A549 (cell line): ENCODE measurements around the gene SERPINA6. TPM values are rescaled to one million over a fixed set of nuclear protein-coding genes. Genes with fewer than 3 reads are reported as not detected.

ENCODE experiments used
- ATAC-seq, 2 experiments: fragments of 200-7000 bp in 1 of 2; fragments of >200 bp in 1 of 2; cut with Nextera tagmentation in 1 of 2; cut with Tn5 transposase in 1 of 2; 3 replicates each; pipeline versions ENCODE4 v1.8.0 to v1.9.1; 2018 to 2020; ENCODE audit warnings: mild to moderate bottlenecking in 1 of 2, moderate library complexity in 1 of 2
- CTCF ChIA-PET: fragments of 300-600 bp; sonication (Branson Sonifier 250); formaldehyde crosslinking; extraction: SDS; loops from one replicate; lab custom pipeline; 2021; ENCODE audit warnings: antibody characterized with exemption, inconsistent platforms; lab: Yijun Ruan, JAX
- POLR2A ChIA-PET: fragments of 350-600 bp; formaldehyde crosslinking; extraction: SDS; loops from one replicate; lab custom pipeline; 2021; ENCODE audit warnings: antibody characterized with exemption, inconsistent platforms; lab: Yijun Ruan, JAX
- DNase-seq, 2 experiments: peaks; one replicate each; pipeline versions ENCODE4 v3.0.0 to v3.0.0-alpha.2; 2011 to 2016; ENCODE audit warnings: low read depth in 1 of 2, low spot score in 1 of 2
- FAIRE-seq: peaks from 2 replicates; lab custom pipeline; 2011; peaks lifted over from hg19 to GRCh38; lab: Jason Lieb, UNC
- H3K27ac ChIP-seq, 2 experiments: fragments of >200 bp; sonication (Bioruptor Twin); formaldehyde crosslinking; 3 replicates each; pipeline ENCODE4 v1.5.1; 2016 to 2017
- H3K4me1 ChIP-seq: fragments of >200 bp; sonication (Bioruptor Twin); formaldehyde crosslinking; 3 replicates; pipeline ENCODE4 v1.6.1; 2016
- H3K4me2 ChIP-seq: fragments of >200 bp; sonication (Bioruptor Twin); formaldehyde crosslinking; 3 replicates; pipeline ENCODE4 v1.6.1; 2016
- H3K4me3 ChIP-seq: fragments of >200 bp; sonication (Bioruptor Twin); formaldehyde crosslinking; 3 replicates; pipeline ENCODE4 v1.5.1; 2016
- H3K9me3 ChIP-seq: fragments of >200 bp; sonication (Bioruptor Twin); formaldehyde crosslinking; 3 replicates; pipeline ENCODE4 v1.6.1; 2016
- CBX2 ChIP-seq: fragments of 200-600 bp; sonication (generic); IDR thresholded peaks from 2 replicates; pipeline ENCODE4 v1.6.1; 2016; ENCODE audit warnings: low read depth, mild to moderate bottlenecking, borderline replicate concordance
- CHD2 ChIP-seq: fragments of 150-350 bp; IDR thresholded peaks from 2 replicates; pipeline ENCODE4 v1.6.1; 2014; ENCODE audit warnings: low read length; ENCODE audit not compliant: partially characterized antibody
- ESRRA ChIP-seq: fragments of 150-350 bp; IDR thresholded peaks from 2 replicates; pipeline ENCODE4 v1.6.1; 2014; ENCODE audit warnings: mild to moderate bottlenecking, low read length, borderline replicate concordance
- FOSB ChIP-seq: fragments of 250-450 bp; sonication (Bioruptor Pico); IDR thresholded peaks from 2 replicates; pipeline ENCODE4 v1.5.0; 2020; ENCODE audit warnings: mild to moderate bottlenecking, moderate library complexity
- GATA3 ChIP-seq: IDR thresholded peaks from 2 replicates; pipeline ENCODE4 v1.6.1; 2012; ENCODE audit warnings: borderline replicate concordance
- HEYL ChIP-seq: fragments of 250-450 bp; sonication (Bioruptor Pico); IDR thresholded peaks from 2 replicates; pipeline ENCODE4 v1.8.0; 2021; ENCODE audit warnings: mild to moderate bottlenecking, moderate library complexity
- HOXA7 ChIP-seq: fragments of 250-450 bp; sonication (Bioruptor Pico); IDR thresholded peaks from 2 replicates; pipeline ENCODE4 v1.5.0; 2020; ENCODE audit warnings: mild to moderate bottlenecking, moderate library complexity
- JUNB ChIP-seq: fragments of >200 bp; sonication (Bioruptor Twin); formaldehyde crosslinking; IDR thresholded peaks from 2 replicates; pipeline ENCODE4 v1.6.1; 2016
- MAFK ChIP-seq: fragments of 450-650 bp; IDR thresholded peaks from 2 replicates; pipeline ENCODE4 v1.6.1; 2014; ENCODE audit not compliant: partially characterized antibody
- MAX ChIP-seq: IDR thresholded peaks from 2 replicates; pipeline ENCODE4 v1.6.1; 2012
- MAZ ChIP-seq: fragments of 150-350 bp; IDR thresholded peaks from 2 replicates; pipeline ENCODE4 v1.6.1; 2014; ENCODE audit warnings: antibody characterized with exemption, low read depth, low read length, borderline replicate concordance
- MYC ChIP-seq: IDR thresholded peaks from 2 replicates; pipeline ENCODE4 v1.6.1; 2012; ENCODE audit warnings: mild to moderate bottlenecking, inconsistent platforms, low read length, improper control_type of control experiment, borderline replicate concordance
- NPAS2 ChIP-seq: fragments of 250-450 bp; sonication (Bioruptor Pico); IDR thresholded peaks from 2 replicates; pipeline ENCODE4 v1.8.0; 2022; ENCODE audit warnings: mild to moderate bottlenecking, moderate library complexity, borderline replicate concordance
- PBX3 ChIP-seq: IDR thresholded peaks from 2 replicates; pipeline ENCODE4 v1.6.1; 2012
- RAD21 ChIP-seq, 2 experiments: fragments of >200 bp in 1 of 2; sonication (Bioruptor Twin) in 1 of 2; formaldehyde crosslinking in 1 of 2; IDR thresholded peaks in 1 of 2; conservative IDR thresholded peaks in 1 of 2; 2 replicates in 1 of 2; 3 replicates in 1 of 2; pipeline ENCODE4 v1.6.1; 2012 to 2018; ENCODE audit warnings: inconsistent platforms in 1 of 2
- RARB ChIP-seq: fragments of 250-450 bp; sonication (Bioruptor Pico); IDR thresholded peaks from 2 replicates; pipeline ENCODE4 v1.8.0; 2021; ENCODE audit warnings: mild to moderate bottlenecking, moderate library complexity
- SMC3 ChIP-seq: fragments of >200 bp; sonication (Bioruptor Twin); formaldehyde crosslinking; IDR thresholded peaks from 3 replicates; pipeline ENCODE4 v1.6.1; 2018; ENCODE audit warnings: inconsistent platforms
- SREBF2 ChIP-seq: fragments of 450-650 bp; IDR thresholded peaks from 2 replicates; pipeline ENCODE4 v1.6.1; 2014; ENCODE audit warnings: mild to moderate bottlenecking, moderate library complexity
- TP53 ChIP-seq: fragments of 250-450 bp; sonication (Bioruptor Pico); IDR thresholded peaks from 2 replicates; pipeline ENCODE4 v1.5.0; 2021; ENCODE audit warnings: mild to moderate bottlenecking, moderate library complexity
- ZSCAN20 ChIP-seq: fragments of 250-450 bp; sonication (Bioruptor Pico); IDR thresholded peaks from 2 replicates; pipeline ENCODE4 v1.8.0; 2022; ENCODE audit warnings: mild to moderate bottlenecking, moderate library complexity
- WGBS: methylation state at CpG from one replicate; pipeline ENCODE4 v1.1.6; 2017; ENCODE audit errors: missing lambda C conversion rate; 5-methylcytosine and 5-hydroxymethylcytosine counted together
- polyA plus RNA-seq, 4 experiments: library from polyadenylated mRNA; depleted of rRNA in 3 of 4; stranded (reverse); fragments of >200 nt; fragmentation: RNase III in 1 of 4; extraction: RNeasy Plus Mini Kit Qiagen cat#74134 plus additional on column Dnase treatment in 1 of 4; gene quantifications; 2 replicates in 3 of 4; 3 replicates in 1 of 4; pipeline ENCODE4 v1.2.3, GENCODE V29; 2011 to 2017

SERPINA6 gene
- polyA plus RNA-seq, 2 of the 4 experiments (the other 2 are of a cell fraction): 0.43 to 1.8 TPM

- no peaks in the 10 kb centered on the region for H3K9me3 ChIP-seq
- FAIRE-seq (no peak), DNase-seq (no peak)
- WGBS: 71% methylated on average over 2 of the region's 7 CpGs
- TF ChIP-seq NPAS2 (CRISPR knock-in tag) (no peak), SREBF2 (no peak), RARB (CRISPR knock-in tag) (no peak), ZSCAN20 (CRISPR knock-in tag) (no peak), MAX (no peak)
- TF ChIP-seq, all 56 proteins: peak for 0
- no peak overlapping the region for H3K4me3 ChIP-seq
- ATAC-seq: no peak
- H3K27ac ChIP-seq: no peak overlapping the region
- H3K4me1 ChIP-seq: no peaks in the 10 kb centered on the region
- ChIA-PET CTCF (interaction anchor here (1.4 kb wide), 1 partner anchor 15 kb away, joined by 3 read pairs; no protein-coding TSS in a partner anchor), POLR2A (no interaction called here)
- no peak overlapping the region for H3K4me2 ChIP-seq
Observed at GRCh38 chr14:94361682-94362081, 38.5 kb upstream of the SERPINA6 start.

GRCh38 chr14:94360945-94361565, 37.9 kb upstream of the SERPINA6 start:
- FAIRE-seq: no peak
- WGBS: 60% methylated on average over 7 of the region's 7 CpGs
- CTCF ChIA-PET: interaction anchor here (0.9 to 1.4 kb wide), 3 partner anchors 15 to 125 kb away, joined by 3 to 4 read pairs (median 3); no protein-coding TSS in a partner anchor
- no peaks in the 10 kb centered on the region for H3K9me3 ChIP-seq
- POLR2A ChIA-PET: no interaction called here
- no peak for DNase-seq
- no peak for TF ChIP-seq JUNB
- no peak for TF ChIP-seq FOSB
- TF ChIP-seq TP53 (CRISPR knock-in tag): no peak
- TF ChIP-seq SMC3: no peak
- TF ChIP-seq RAD21 (conservative IDR thresholded peaks at IDR 0.05 in 1 of 2, IDR thresholded peaks at IDR 0.05 in 1 of 2): no peak
- no peak for TF ChIP-seq ZSCAN20 (CRISPR knock-in tag)
- no peak for TF ChIP-seq HOXA7 (CRISPR knock-in tag)
- no peak for TF ChIP-seq ESRRA
- TF ChIP-seq MYC: no peak
- no peak for TF ChIP-seq MAZ
- no peak overlapping the region for H3K27ac ChIP-seq
- H3K4me1 ChIP-seq: no peaks in the 10 kb centered on the region
- no peak for ATAC-seq
- no peak overlapping the region for H3K4me3 ChIP-seq
- no peak overlapping the region for H3K4me2 ChIP-seq

- DNase-seq (no peak), ATAC-seq (no peak), FAIRE-seq (no peak)
- no peak overlapping the region for H3K4me2 ChIP-seq
- H3K4me3 ChIP-seq: no peak overlapping the region
- no peak overlapping the region for H3K27ac ChIP-seq
- POLR2A ChIA-PET: no interaction called here
- WGBS: 32% methylated on average over 1 of the region's 1 CpG
- peaks cover 13% of the 10 kb centered on the region; the same call in 2 of the 3 replicates for H3K4me1 ChIP-seq
- TF ChIP-seq PBX3 (no peak), CBX2 (no peak), CHD2 (no peak), MAFK (no peak), HOXA7 (CRISPR knock-in tag) (no peak), MAZ (no peak), HEYL (no peak), GATA3 (no peak)
- CTCF ChIA-PET: interaction anchor here (0.9 to 3.5 kb wide), 4 partner anchors 16 to 182 kb away, joined by 3 to 24 read pairs (median 4); no protein-coding TSS in a partner anchor
- no peaks in the 10 kb centered on the region for H3K9me3 ChIP-seq
Observed at GRCh38 chr14:94357166-94357565, 34.0 kb upstream of the SERPINA6 start.
